AG04450 (cell line): Measurements from ENCODE around the gene ZNF716. TPM values are rescaled to one million over a fixed set of nuclear protein-coding genes. Genes with fewer than 3 reads are reported as not detected.

Experiments used
- CTCF ChIA-PET: fragments of 300-600, 350-600 bp; formaldehyde crosslinking; extraction: SDS; loops from one replicate; lab custom pipeline; 2022; ENCODE audit warnings: antibody characterized with exemption, inconsistent platforms; lab: Charles Lee
- POLR2A ChIA-PET: fragments of 350-600 bp; formaldehyde crosslinking; extraction: SDS; loops from one replicate; lab custom pipeline; 2021; ENCODE audit warnings: antibody characterized with exemption, inconsistent platforms; lab: Yijun Ruan, JAX
- DNase-seq: peaks from one replicate; pipeline ENCODE4 v3.0.0-alpha.2; 2011; ENCODE audit warnings: low read depth, low spot score
- H3K27ac ChIP-seq: one replicate; pipeline ENCODE4 v1.5.1; 2012; ENCODE audit warnings: low read depth, low read length, control low read depth
- H3K27me3 ChIP-seq: one replicate; pipeline ENCODE4 v1.6.0; 2012; ENCODE audit warnings: low read length; ENCODE audit not compliant: control insufficient read depth, insufficient read depth
- H3K4me3 ChIP-seq: 2 replicates; pipeline ENCODE4 v1.5.1; 2011; ENCODE audit warnings: mild to moderate bottlenecking, low read depth, low read length, control low read depth
- H3K9me3 ChIP-seq: 2 replicates; pipeline ENCODE4 v1.5.1; 2012; ENCODE audit warnings: low read length; ENCODE audit not compliant: control insufficient read depth, insufficient read depth
- polyA plus RNA-seq: library from polyadenylated mRNA; depleted of rRNA; stranded (reverse); fragments of >200 nt; gene quantifications from 2 replicates; pipeline ENCODE4 v1.2.3, GENCODE V29; 2011
- TF ChIP-seq, protein P1 (sequence below): IDR thresholded peaks from 2 replicates; pipeline ENCODE4 v1.5.1; 2011; ENCODE audit warnings: low read depth, low read length, control low read depth, inconsistent platforms

ZNF716 gene
- polyA plus RNA-seq, 1 experiment: not detected

- Histone ChIP-seq H3K4me3 (no peak overlapping the region), H3K9me3 (peaks cover 39% of the 10 kb centered on the region), H3K27me3 (no peaks in the 10 kb centered on the region), H3K27ac (no peak overlapping the region)
- CTCF ChIA-PET: no interaction called here
- TF ChIP-seq, protein P1, sequence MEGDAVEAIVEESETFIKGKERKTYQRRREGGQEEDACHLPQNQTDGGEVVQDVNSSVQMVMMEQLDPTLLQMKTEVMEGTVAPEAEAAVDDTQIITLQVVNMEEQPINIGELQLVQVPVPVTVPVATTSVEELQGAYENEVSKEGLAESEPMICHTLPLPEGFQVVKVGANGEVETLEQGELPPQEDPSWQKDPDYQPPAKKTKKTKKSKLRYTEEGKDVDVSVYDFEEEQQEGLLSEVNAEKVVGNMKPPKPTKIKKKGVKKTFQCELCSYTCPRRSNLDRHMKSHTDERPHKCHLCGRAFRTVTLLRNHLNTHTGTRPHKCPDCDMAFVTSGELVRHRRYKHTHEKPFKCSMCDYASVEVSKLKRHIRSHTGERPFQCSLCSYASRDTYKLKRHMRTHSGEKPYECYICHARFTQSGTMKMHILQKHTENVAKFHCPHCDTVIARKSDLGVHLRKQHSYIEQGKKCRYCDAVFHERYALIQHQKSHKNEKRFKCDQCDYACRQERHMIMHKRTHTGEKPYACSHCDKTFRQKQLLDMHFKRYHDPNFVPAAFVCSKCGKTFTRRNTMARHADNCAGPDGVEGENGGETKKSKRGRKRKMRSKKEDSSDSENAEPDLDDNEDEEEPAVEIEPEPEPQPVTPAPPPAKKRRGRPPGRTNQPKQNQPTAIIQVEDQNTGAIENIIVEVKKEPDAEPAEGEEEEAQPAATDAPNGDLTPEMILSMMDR: no peak
- no peak for DNase-seq
- POLR2A ChIA-PET: no interaction called here
These were observed 45.0 kb upstream of the ZNF716 start for GRCh38 chr7:57404967-57405421.

- POLR2A ChIA-PET: no interaction called here
- DNase-seq: no peak
- Histone ChIP-seq H3K4me3 (no peak overlapping the region), H3K9me3 (peaks cover 49% of the 10 kb centered on the region), H3K27ac (no peak overlapping the region), H3K27me3 (no peaks in the 10 kb centered on the region)
- CTCF ChIA-PET: no interaction called here
- TF ChIP-seq, protein P1: no peak
These were observed 42.9 kb upstream of the ZNF716 start for GRCh38 chr7:57407125-57407524.

DNA sequence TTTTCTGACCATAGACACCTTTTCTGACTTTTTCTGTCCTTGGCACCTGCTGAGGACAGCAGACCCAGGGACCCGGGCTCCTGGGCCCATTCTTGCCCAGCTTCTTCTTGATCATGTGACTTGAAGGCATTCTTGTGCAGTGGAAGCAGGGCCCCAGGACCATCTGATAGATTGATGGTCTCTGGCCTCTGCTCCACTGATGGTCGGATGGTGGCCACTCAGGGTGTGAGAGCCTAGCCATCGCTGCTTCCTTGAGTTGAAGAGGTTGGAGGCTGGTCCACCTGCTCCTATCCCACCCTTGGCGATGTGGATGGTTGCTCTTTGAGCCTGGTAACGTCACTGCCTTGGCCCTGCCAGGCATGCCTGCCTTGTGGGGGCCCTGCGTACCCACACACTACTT, 37.8 kb upstream of the ZNF716 start:
- no peak overlapping the region for H3K4me3 ChIP-seq
- CTCF ChIA-PET: no interaction called here
- no peak overlapping the region for H3K27ac ChIP-seq
- POLR2A ChIA-PET: no interaction called here
- DNase-seq: no peak
- TF ChIP-seq, protein P1: no peak
- H3K27me3 ChIP-seq: no peaks in the 10 kb centered on the region
- peaks cover 71% of the 10 kb centered on the region for H3K9me3 ChIP-seq

- POLR2A ChIA-PET: no interaction called here
- Histone ChIP-seq H3K27me3 (no peaks in the 10 kb centered on the region), H3K9me3 (peaks cover 74% of the 10 kb centered on the region), H3K4me3 (no peak overlapping the region), H3K27ac (no peak overlapping the region)
- TF ChIP-seq, protein P1: no peak
- CTCF ChIA-PET: no interaction called here
- no peak for DNase-seq
These were observed 37.4 kb upstream of the ZNF716 start for GRCh38 chr7:57412618-57413017.

DNA sequence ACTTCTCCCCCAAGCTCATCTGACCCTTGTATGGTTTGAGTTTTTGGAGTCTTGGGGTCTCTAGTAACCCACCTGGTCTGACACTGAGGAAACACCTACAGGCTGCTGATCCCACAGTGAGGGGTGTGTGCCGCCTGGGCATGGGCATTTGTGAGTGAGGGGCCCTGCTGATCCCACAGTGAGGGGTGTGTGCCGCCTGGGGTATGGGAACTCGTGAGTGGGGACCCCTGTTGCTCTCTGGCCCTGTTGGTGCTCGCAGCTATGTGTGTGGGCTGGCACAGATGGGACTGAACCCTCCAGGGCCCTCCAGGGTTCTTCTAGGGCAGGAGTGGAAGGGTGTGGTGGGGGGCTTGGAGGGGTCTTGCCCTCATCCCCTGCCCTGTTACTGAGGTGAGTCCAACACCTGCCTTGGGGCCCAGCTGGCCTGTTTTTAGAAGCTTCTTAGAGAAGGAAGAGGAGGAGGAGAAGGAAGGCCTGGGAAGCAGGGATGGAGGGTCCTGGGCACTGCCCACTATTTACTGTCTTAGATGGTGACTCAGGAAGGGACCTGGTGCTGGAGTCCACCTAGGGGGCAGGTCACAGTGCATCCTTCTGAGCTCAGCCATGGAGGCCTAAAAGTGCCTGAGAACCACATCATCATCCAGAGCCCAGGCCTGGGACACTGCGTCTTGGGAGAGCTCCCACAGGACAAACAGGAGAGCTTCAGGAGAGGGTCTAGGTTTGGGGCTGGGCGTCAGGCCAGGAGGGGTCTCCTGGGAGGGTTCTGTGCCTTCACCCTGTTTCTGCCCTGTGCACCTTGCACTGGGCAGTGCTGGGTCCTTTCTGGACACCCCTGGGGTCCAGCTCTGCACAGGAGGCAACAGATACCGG, 36.2 kb upstream of the ZNF716 start:
- TF ChIP-seq, protein P1: no peak
- CTCF ChIA-PET: no interaction called here
- no peaks in the 10 kb centered on the region for H3K27me3 ChIP-seq
- H3K27ac ChIP-seq: no peak overlapping the region
- POLR2A ChIA-PET: no interaction called here
- no peak overlapping the region for H3K4me3 ChIP-seq
- no peak for DNase-seq
- peaks cover 78% of the 10 kb centered on the region for H3K9me3 ChIP-seq
